H1 (cell line): Measurements from ENCODE around the gene NXPH4. TPM values are rescaled to one million over a fixed set of nuclear protein-coding genes. Genes with fewer than 3 reads are reported as not detected.
A peak's percentile ranks its signal among the peaks of the same experiment; 100 is the strongest.

Experiments
- CREB1 ChIP-seq: IDR thresholded peaks from 2 replicates; pipeline ENCODE4 v1.6.1; 2012; ENCODE audit warnings: inconsistent platforms
- RBBP5 ChIP-seq: IDR thresholded peaks from 2 replicates; pipeline ENCODE4 v1.7.1; 2012; ENCODE audit warnings: low read depth, mild to moderate bottlenecking, inconsistent platforms, low read length, moderate library complexity, borderline replicate concordance
- SP2 ChIP-seq: IDR thresholded peaks from 2 replicates; pipeline ENCODE4 v1.6.1; 2012; ENCODE audit warnings: mild to moderate bottlenecking, low read length, inconsistent platforms
- polyA plus RNA-seq, 7 experiments: library from polyadenylated mRNA; depleted of rRNA in 3 of 7; stranded (reverse) in 5 of 7; unstranded in 2 of 7; fragments of >200 nt in 5 of 7; fragments of 200-250 nt in 2 of 7; gene quantifications; 1 replicate in 5 of 7; 2 replicates in 1 of 7; 4 replicates in 1 of 7; pipeline versions ENCODE4 v1.2.1 to v1.2.3, GENCODE V29; 2011 to 2013; ENCODE audit warnings: missing spikeins in 2 of 7, mixed read lengths in 2 of 7
- total RNA-seq: library from RNA; stranded (reverse); fragmentation: NEBNext Ultra II Directional; extraction: Animal tissue kit (Norgen Biotek cat#: 25700); gene quantifications from 2 replicates; pipeline ENCODE4 v1.2.1, GENCODE V29; 2021
- TF ChIP-seq, protein P1 (sequence below), 3 experiments: IDR thresholded peaks; 1 replicate in 2 of 3; 2 replicates in 1 of 3; pipeline versions ENCODE4 v1.5.1 to v1.6.1; 2011; ENCODE audit warnings: low read length in 3 of 3, mild to moderate bottlenecking in 3 of 3, inconsistent platforms in 2 of 3, low read depth in 1 of 3, moderate library complexity in 1 of 3; ENCODE audit not compliant: insufficient read depth in 1 of 3; ENCODE audit errors: control extremely low read depth in 1 of 3

The NXPH4 gene
- total and polyA plus RNA-seq, 2 of the 8 experiments (the other 6 are each of a cell fraction or from before 2014, with no cell fraction given): 0.92 to 1.7 TPM

DNA sequence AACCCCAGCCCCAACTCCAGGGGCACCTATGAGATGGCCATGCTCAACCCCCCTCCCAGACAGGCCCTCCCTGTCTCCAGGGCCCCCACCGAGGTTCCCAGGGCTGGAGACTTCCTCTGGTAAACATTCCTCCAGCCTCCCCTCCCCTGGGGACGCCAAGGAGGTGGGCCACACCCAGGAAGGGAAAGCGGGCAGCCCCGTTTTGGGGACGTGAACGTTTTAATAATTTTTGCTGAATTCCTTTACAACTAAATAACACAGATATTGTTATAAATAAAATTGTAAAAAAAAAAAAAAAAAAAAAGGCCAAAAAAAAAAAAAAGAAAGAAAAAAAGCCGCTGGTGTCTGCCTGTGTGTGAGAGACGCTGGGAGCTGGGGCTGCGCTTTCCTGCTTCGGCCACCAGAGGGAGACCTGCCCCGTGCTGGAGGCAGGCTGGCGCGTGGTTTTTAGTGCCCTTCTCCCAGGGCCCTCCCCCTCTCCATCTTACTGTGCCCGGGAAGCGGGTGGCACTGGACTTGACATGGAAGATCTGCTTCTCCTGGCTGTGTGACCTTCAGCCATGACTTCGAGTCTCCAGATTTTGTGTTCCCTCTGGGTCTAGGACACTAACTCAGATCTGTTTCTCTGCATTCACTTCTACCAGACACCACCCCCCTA lies 3.4 kb upstream of the NXPH4 start (continued):
- TF ChIP-seq RBBP5: no peak
- peak; percentile 24; the same call in 1 of the 2 replicates for TF ChIP-seq CREB1
- TF ChIP-seq, protein P1, sequence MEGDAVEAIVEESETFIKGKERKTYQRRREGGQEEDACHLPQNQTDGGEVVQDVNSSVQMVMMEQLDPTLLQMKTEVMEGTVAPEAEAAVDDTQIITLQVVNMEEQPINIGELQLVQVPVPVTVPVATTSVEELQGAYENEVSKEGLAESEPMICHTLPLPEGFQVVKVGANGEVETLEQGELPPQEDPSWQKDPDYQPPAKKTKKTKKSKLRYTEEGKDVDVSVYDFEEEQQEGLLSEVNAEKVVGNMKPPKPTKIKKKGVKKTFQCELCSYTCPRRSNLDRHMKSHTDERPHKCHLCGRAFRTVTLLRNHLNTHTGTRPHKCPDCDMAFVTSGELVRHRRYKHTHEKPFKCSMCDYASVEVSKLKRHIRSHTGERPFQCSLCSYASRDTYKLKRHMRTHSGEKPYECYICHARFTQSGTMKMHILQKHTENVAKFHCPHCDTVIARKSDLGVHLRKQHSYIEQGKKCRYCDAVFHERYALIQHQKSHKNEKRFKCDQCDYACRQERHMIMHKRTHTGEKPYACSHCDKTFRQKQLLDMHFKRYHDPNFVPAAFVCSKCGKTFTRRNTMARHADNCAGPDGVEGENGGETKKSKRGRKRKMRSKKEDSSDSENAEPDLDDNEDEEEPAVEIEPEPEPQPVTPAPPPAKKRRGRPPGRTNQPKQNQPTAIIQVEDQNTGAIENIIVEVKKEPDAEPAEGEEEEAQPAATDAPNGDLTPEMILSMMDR (IDR thresholded peaks at IDR 0.05; ENCODE audit: control extremely low read depth in 1 of 3, insufficient read depth in 1 of 3, low read depth in 1 of 3, low read length in 3 of 3): peak in 2 of 3 experiments; percentile 88 to 90; a peak in 3 of 4 replicates
- no peak for TF ChIP-seq SP2
- TF ChIP-seq, all 59 proteins: peak for 10
